ENCODE data around the gene ZFAND3. TPM values are rescaled to one million over a fixed set of nuclear protein-coding genes. Genes with fewer than 3 reads are reported as not detected.

Gene ZFAND3
- polyA plus RNA-seq, 2 of the 4 experiments (the other 2 are of a cell fraction), result 12.0 to 50.0 TPM

DNA sequence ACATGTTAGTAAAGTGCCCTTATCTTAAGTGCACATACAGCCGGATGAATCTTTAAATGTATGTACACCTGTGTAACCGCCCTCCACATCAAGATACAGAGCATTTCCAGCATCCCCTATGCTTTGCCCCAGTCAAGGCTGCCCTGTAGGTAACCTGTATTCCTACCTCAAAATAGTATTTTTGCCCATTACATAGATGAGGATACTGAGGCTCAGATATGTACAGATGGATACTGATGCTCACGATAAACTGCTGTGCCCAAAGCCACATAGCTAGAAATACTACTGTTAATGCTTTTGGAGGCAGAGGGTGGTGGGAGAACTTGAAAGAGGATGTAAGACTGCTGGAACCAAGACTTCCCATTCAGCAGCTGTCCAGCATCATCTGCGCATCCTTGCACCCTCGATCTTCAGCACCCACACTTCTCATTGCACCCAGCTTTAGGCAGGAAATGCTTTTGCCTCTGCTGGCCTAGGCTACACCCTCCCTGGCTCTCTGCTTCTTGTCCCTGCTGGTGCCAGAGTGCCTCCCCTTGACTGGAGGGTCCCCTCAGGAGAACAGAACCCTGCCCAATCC, 27.0 kb upstream of the ZFAND3 start:
- ChIA-PET POLR2A (interaction anchor here (0.7 kb wide), 1 partner anchor 12 kb away, joined by 7 read pairs; no protein-coding TSS in a partner anchor), CTCF (interaction anchor here (0.6 to 3.8 kb wide), 4 partner anchors 26 to 701 kb away, joined by 3 to 13 read pairs (median 5); partner anchors contain the start of gene ZFAND3)
- 97% methylated on average over 5 of the region's 5 CpGs for WGBS (ENCODE audit: missing lambda C conversion rate)
- Histone ChIP-seq H3K9me3 (no peaks in the 10 kb centered on the region), H3K4me3 (no peak overlapping the region), H3K27ac (no peak overlapping the region), H3K4me2 (no peak overlapping the region), H3K4me1 (peaks cover 16% of the 10 kb centered on the region)
- ATAC-seq (no peak), DNase-seq (ENCODE audit: low read depth in 1 of 2, low spot score in 1 of 2) (no peak), FAIRE-seq (no peak)
- TF ChIP-seq, protein P1, sequence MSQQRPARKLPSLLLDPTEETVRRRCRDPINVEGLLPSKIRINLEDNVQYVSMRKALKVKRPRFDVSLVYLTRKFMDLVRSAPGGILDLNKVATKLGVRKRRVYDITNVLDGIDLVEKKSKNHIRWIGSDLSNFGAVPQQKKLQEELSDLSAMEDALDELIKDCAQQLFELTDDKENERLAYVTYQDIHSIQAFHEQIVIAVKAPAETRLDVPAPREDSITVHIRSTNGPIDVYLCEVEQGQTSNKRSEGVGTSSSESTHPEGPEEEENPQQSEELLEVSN (IDR thresholded peaks at IDR 0.05; ENCODE audit: borderline replicate concordance, low read depth), result no peak
- no peak for TF ChIP-seq EP300 (IDR thresholded peaks at IDR 0.05)
- TF ChIP-seq, protein P2, sequence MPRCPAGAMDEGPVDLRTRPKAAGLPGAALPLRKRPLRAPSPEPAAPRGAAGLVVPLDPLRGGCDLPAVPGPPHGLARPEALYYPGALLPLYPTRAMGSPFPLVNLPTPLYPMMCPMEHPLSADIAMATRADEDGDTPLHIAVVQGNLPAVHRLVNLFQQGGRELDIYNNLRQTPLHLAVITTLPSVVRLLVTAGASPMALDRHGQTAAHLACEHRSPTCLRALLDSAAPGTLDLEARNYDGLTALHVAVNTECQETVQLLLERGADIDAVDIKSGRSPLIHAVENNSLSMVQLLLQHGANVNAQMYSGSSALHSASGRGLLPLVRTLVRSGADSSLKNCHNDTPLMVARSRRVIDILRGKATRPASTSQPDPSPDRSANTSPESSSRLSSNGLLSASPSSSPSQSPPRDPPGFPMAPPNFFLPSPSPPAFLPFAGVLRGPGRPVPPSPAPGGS (IDR thresholded peaks at IDR 0.05), result no peak
- TF ChIP-seq HDAC2 (IDR thresholded peaks at IDR 0.05), result no peak
- no peak for TF ChIP-seq FOXS1 (CRISPR knock-in tag; IDR thresholded peaks at IDR 0.05)
- no peak for TF ChIP-seq TP53 (CRISPR knock-in tag; IDR thresholded peaks at IDR 0.05)
- TF ChIP-seq, protein P3, sequence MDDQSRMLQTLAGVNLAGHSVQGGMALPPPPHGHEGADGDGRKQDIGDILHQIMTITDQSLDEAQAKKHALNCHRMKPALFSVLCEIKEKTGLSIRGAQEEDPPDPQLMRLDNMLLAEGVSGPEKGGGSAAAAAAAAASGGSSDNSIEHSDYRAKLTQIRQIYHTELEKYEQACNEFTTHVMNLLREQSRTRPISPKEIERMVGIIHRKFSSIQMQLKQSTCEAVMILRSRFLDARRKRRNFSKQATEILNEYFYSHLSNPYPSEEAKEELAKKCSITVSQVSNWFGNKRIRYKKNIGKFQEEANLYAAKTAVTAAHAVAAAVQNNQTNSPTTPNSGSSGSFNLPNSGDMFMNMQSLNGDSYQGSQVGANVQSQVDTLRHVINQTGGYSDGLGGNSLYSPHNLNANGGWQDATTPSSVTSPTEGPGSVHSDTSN (IDR thresholded peaks at IDR 0.05), result no peak
- no peak for TF ChIP-seq HEYL (CRISPR knock-in tag; IDR thresholded peaks at IDR 0.05)
- TF ChIP-seq EHF (CRISPR knock-in tag; IDR thresholded peaks at IDR 0.05), result no peak
- no peak for TF ChIP-seq PHF8 (IDR thresholded peaks at IDR 0.05; ENCODE audit: borderline replicate concordance, low read depth)
- TF ChIP-seq ESRRA (IDR thresholded peaks at IDR 0.05; ENCODE audit: borderline replicate concordance, low read length), result no peak
- TF ChIP-seq RNF2 (IDR thresholded peaks at IDR 0.05; ENCODE audit: borderline replicate concordance, low read depth), result no peak
- no peak for TF ChIP-seq POLR2AphosphoS2 (conservative IDR thresholded peaks at IDR 0.05; ENCODE audit: low read length)
- TF ChIP-seq JUNB (IDR thresholded peaks at IDR 0.05), result no peak
- TF ChIP-seq, protein P4, sequence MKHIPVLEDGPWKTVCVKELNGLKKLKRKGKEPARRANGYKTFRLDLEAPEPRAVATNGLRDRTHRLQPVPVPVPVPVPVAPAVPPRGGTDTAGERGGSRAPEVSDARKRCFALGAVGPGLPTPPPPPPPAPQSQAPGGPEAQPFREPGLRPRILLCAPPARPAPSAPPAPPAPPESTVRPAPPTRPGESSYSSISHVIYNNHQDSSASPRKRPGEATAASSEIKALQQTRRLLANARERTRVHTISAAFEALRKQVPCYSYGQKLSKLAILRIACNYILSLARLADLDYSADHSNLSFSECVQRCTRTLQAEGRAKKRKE (CRISPR knock-in tag; IDR thresholded peaks at IDR 0.05; ENCODE audit: low read depth), result no peak
- no peak for TF ChIP-seq GATA3 (IDR thresholded peaks at IDR 0.05; ENCODE audit: borderline replicate concordance)
- TF ChIP-seq, protein P5, sequence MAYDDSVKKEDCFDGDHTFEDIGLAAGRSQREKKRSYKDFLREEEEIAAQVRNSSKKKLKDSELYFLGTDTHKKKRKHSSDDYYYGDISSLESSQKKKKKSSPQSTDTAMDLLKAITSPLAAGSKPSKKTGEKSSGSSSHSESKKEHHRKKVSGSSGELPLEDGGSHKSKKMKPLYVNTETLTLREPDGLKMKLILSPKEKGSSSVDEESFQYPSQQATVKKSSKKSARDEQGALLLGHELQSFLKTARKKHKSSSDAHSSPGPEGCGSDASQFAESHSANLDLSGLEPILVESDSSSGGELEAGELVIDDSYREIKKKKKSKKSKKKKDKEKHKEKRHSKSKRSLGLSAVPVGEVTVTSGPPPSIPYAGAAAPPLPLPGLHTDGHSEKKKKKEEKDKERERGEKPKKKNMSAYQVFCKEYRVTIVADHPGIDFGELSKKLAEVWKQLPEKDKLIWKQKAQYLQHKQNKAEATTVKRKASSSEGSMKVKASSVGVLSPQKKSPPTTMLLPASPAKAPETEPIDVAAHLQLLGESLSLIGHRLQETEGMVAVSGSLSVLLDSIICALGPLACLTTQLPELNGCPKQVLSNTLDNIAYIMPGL (CRISPR knock-in tag; IDR thresholded peaks at IDR 0.05; ENCODE audit: borderline replicate concordance), result no peak
- no peak for TF ChIP-seq CEBPB (IDR thresholded peaks at IDR 0.05)
- no peak for TF ChIP-seq KDM1A (IDR thresholded peaks at IDR 0.05; ENCODE audit: low read depth)

DNA sequence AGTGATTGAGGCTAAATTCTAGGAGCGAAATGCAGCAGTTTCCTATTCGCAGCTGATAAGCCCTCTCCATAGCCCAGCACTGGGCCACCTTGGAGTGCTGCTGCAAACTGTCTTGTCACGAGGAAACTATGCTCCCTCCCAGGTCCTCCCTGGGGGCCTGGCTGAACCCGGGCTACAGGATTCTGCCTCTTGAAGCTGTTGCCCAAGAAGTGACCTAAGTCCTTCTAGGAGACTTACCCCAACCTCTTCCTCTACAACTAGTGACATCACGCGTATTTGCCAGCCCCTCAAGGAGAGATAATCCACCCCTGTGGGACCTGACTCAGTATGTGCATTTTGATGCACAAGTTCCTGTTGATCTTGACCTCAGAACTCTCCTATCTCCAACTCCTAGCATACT, 26.5 kb upstream of the ZFAND3 start:
- DNase-seq (ENCODE audit: low read depth in 1 of 2, low spot score in 1 of 2), result no peak
- ATAC-seq, result no peak
- WGBS (ENCODE audit: missing lambda C conversion rate), result 80% methylated on average over 6 of the region's 6 CpGs
- Histone ChIP-seq H3K4me2 (no peak overlapping the region), H3K4me3 (no peak overlapping the region), H3K9me3 (no peaks in the 10 kb centered on the region), H3K27ac (no peak overlapping the region), H3K4me1 (peaks cover 16% of the 10 kb centered on the region)
- ChIA-PET POLR2A (no interaction called here), CTCF (interaction anchor here (1.4 to 3.8 kb wide), 2 partner anchors 26 to 701 kb away, joined by 5 to 13 read pairs; partner anchors contain the start of gene ZFAND3)
- no peak for FAIRE-seq
- TF ChIP-seq SREBF2 (IDR thresholded peaks at IDR 0.05) (no peak), FOXS1 (CRISPR knock-in tag; IDR thresholded peaks at IDR 0.05) (no peak), CHD2 (IDR thresholded peaks at IDR 0.05; ENCODE audit: low read length, partially characterized antibody) (no peak), MAFK (IDR thresholded peaks at IDR 0.05; ENCODE audit: partially characterized antibody) (no peak), CHD4 (IDR thresholded peaks at IDR 0.05; ENCODE audit: borderline replicate concordance) (no peak), CBX8 (IDR thresholded peaks at IDR 0.05) (no peak), TFCP2L1 (CRISPR knock-in tag; IDR thresholded peaks at IDR 0.05) (no peak), EHF (CRISPR knock-in tag; IDR thresholded peaks at IDR 0.05) (no peak), ESRRA (IDR thresholded peaks at IDR 0.05; ENCODE audit: borderline replicate concordance, low read length) (no peak), TP53 (CRISPR knock-in tag; IDR thresholded peaks at IDR 0.05) (no peak), FOSL2 (IDR thresholded peaks at IDR 0.05) (no peak), FOSL2 (CRISPR knock-in tag; IDR thresholded peaks at IDR 0.05) (no peak)
- TF ChIP-seq, protein P6, sequence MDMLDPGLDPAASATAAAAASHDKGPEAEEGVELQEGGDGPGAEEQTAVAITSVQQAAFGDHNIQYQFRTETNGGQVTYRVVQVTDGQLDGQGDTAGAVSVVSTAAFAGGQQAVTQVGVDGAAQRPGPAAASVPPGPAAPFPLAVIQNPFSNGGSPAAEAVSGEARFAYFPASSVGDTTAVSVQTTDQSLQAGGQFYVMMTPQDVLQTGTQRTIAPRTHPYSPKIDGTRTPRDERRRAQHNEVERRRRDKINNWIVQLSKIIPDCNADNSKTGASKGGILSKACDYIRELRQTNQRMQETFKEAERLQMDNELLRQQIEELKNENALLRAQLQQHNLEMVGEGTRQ (IDR thresholded peaks at IDR 0.05), result no peak
- TF ChIP-seq, protein P3 (IDR thresholded peaks at IDR 0.05), result no peak

Data from A549 (cell line).